ENCODE results near the gene CARS1.

Gene CARS1

DNA sequence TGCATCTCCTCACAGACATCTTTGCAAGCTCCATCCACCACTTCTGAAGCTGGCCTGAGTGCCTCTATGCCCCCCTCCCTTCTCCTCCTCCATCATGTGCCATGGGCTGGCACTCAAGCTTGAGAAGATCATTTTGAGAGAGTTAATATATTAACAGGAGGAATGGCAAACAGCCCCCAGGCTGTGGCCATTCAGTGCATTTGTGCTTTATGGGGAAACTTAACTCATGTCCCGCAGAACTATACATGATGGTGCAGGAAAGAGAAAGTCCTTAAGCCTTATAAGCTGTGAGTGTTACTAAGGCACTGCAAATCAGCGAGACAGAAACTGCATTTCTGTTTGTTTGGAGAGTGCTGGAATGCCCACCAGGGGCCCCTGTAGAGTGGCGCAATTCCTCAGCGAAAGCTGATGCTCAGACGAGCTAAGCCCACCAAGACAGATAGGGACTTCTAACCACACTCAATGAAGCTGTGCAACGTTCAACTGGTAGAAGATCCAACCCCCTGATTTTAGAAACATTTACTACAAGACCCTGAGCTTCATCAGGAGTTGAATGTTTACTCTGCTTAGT lies 101.2 kb downstream of the CARS1 start:
- DNase-seq (ENCODE audit: low spot score), result no peak

DNA sequence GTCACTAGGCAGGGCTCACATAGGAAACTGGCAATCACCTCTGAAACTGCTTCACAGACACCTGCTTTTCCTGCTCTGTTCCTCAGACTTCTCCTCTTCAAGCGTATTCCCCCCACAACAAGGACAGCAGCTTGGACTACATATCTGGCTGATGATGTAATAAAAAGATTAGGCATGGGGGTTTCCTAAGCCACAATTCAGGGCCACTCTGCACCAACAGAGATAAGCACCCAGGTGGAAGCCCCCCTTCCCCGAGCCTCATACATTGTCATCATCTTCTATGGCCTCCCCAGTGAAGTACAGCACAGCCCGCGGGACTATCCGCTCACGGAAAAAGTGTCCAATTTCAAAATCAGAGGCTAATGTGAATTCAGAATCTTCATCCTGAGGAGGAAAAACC lies 103.0 kb downstream of the CARS1 start:
- no peak for DNase-seq (ENCODE audit: low spot score)

DNA sequence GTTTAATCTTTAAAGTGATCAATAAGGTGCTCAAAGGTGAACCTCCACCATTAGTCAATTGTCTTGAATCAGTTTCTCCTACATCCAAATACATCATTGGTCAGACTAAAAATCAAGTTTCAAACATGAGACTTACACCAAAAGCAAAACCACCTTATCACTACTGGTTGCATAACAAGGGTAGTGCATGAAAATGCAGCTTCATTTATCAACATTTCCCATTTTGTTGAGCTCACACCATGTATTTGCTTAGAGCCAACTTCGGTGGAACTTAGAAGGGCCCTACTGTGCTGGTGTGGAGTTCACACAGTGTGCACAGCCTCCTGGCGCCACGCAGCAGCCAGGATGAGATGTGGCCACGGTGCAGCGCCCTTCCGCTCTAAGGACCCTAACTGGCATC lies 104.9 kb downstream of the CARS1 start:
- DNase-seq (ENCODE audit: low spot score), result no peak

DNA sequence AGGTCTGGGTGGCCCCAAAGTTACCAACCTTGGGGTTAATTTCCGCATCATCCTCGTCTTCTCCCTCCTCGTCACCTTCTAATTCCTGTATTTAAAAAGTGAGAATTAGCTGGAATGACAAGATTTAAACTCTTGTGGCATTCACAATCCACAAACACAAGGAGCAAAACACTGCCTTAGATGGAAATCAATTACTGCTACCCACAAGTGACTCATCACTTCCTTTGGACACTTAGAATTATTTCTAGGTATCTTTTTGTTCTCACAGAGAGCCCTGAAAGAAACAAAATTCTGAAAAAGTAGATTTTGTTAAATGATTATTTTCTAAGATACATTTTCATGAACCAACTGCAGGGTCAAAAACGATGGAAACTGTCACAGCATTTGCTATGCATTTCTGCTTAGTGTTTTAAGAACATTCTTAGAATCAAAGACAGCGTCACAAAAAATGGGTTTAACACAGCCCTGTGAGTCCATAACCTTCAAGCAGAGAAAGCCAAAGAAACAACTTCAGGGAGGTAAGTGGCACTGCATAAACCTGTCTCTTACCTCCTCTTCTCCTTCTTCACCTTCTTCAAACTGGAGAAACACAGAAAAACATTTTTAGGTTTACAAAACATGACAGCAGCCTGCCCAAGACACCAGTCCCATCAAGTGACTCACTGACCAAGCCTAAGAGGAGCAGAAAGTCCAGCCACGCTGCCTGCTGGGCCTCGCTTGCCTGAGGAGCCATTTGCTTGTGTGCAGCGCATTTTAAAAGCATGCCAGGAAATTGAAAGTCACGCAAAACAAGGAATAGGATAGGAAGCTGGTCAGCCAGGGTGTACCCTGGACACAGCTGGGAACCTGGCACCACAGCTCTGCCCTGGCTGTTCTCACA lies 105.8 kb downstream of the CARS1 start:
- no peak for DNase-seq (ENCODE audit: low spot score)

All from germinal center (tissue), 1 donor.